HG03060 (cell line): Measurements from ENCODE around the gene POC1A.

Experiments
- ATAC-seq: cut with Tn5 transposase; IDR thresholded peaks from one replicate; pipeline ENCODE4 v1.9.1; 2021; ENCODE audit warnings: low read depth, moderate number of reproducible peaks; ENCODE audit not compliant: unreplicated experiment

Gene POC1A

GRCh38 chr3:52070724-52071621 lies 83.2 kb downstream of the POC1A start:
- no peak for ATAC-seq

- no peak for ATAC-seq
Observed at GRCh38 chr3:52069855-52070254, 84.4 kb downstream of the POC1A start.

- ATAC-seq = no peak
Observed at GRCh38 chr3:52069135-52069534, 85.1 kb downstream of the POC1A start.

GRCh38 chr3:52068730-52069129 lies 85.5 kb downstream of the POC1A start:
- ATAC-seq = no peak

- ATAC-seq = no peak
Observed at GRCh38 chr3:52068055-52068571, 86.1 kb downstream of the POC1A start.

GRCh38 chr3:52067526-52067925 lies 86.7 kb downstream of the POC1A start:
- ATAC-seq = no peak

- ATAC-seq = no peak
Observed at GRCh38 chr3:52067046-52067445, 87.2 kb downstream of the POC1A start.

- no peak for ATAC-seq
Observed at GRCh38 chr3:52065264-52065756, 88.9 kb downstream of the POC1A start.

- no peak for ATAC-seq
Observed at GRCh38 chr3:52064561-52064960, 89.7 kb downstream of the POC1A start.

GRCh38 chr3:52063026-52063723 lies 91.0 kb downstream of the POC1A start:
- ATAC-seq = no peak

- ATAC-seq = no peak
Observed at GRCh38 chr3:52062505-52062904, 91.7 kb downstream of the POC1A start.

- no peak for ATAC-seq
Observed at GRCh38 chr3:52061121-52061910, 92.9 kb downstream of the POC1A start.

GRCh38 chr3:52059781-52060180 lies 94.4 kb downstream of the POC1A start:
- no peak for ATAC-seq

GRCh38 chr3:52057812-52058495 lies 96.3 kb downstream of the POC1A start:
- ATAC-seq = no peak

- ATAC-seq = peak; percentile 62
Observed at GRCh38 chr3:52056968-52057811, 97.0 kb downstream of the POC1A start.

- ATAC-seq = no peak
Observed at GRCh38 chr3:52056521-52056967, 97.7 kb downstream of the POC1A start, which contains the start of gene DUSP7. Gene DUSP7 (minus strand): TSS chr3:52056571. CDS start chr3:52056366, 205 bp downstream.

GRCh38 chr3:52055537-52056351 lies 98.5 kb downstream of the POC1A start:
- ATAC-seq = no peak
